Measurements from ENCODE around the gene BUD13.

- TF ChIP-seq SMC3 (conservative IDR thresholded peaks at IDR 0.05; ENCODE audit: poor library complexity) = no peak
- TF ChIP-seq CTCF (IDR thresholded peaks at IDR 0.05; ENCODE audit: poor library complexity, severe bottlenecking) = no peak
- no peak for TF ChIP-seq EP300 (conservative IDR thresholded peaks at IDR 0.05; ENCODE audit: poor library complexity, severe bottlenecking)
- TF ChIP-seq REST (IDR thresholded peaks at IDR 0.05; ENCODE audit: borderline replicate concordance) = no peak
- TF ChIP-seq POLR2AphosphoS5 (IDR thresholded peaks at IDR 0.05) = no peak
- no peak for TF ChIP-seq EZH2 (IDR thresholded peaks at IDR 0.05; ENCODE audit: borderline replicate concordance, insufficient read depth, low read length, poor library complexity, severe bottlenecking)
- no peak for TF ChIP-seq RAD21 (conservative IDR thresholded peaks at IDR 0.05)
- no peak for TF ChIP-seq MXI1 (conservative IDR thresholded peaks at IDR 0.05; ENCODE audit: poor library complexity, severe bottlenecking)
Measured at GRCh38 chr11:116701876-116702275, 70.9 kb downstream of the BUD13 start.
